Spleen (tissue), 11 donors: Measurements from ENCODE around the gene MICU2. TPM values are rescaled to one million over a fixed set of nuclear protein-coding genes. Genes with fewer than 3 reads are reported as not detected.

Experiments
- DNase-seq: peaks from one replicate; pipeline ENCODE4 v3.0.0-alpha.2; 2020
- H3K27ac ChIP-seq, 8 donors: fragments of 200-600 bp; sonication (generic) in 7 of 8; 1 replicate in 4 of 8; 2 replicates in 4 of 8; pipeline versions ENCODE4 v1.5.0 to v1.8.0; 2016 to 2021; ENCODE audit warnings: inconsistent platforms in 4 of 8, mild to moderate bottlenecking in 4 of 8, moderate library complexity in 1 of 8
- H3K27me3 ChIP-seq, 7 donors: fragments of 200-600 bp; sonication (generic) in 6 of 7; replicated peaks in 1 of 7; 1 replicate in 4 of 7; 2 replicates in 3 of 7; pipeline versions ENCODE4 v1.5.0 to v1.8.0; 2016 to 2021; ENCODE audit warnings: inconsistent platforms in 3 of 7, mild to moderate bottlenecking in 1 of 7
- H3K36me3 ChIP-seq, 6 donors: fragments of 200-600 bp; sonication (generic) in 5 of 6; 1 replicate in 4 of 6; 2 replicates in 2 of 6; pipeline versions ENCODE4 v1.5.0 to v1.8.0; 2016 to 2021; ENCODE audit warnings: inconsistent platforms in 2 of 6
- H3K4me1 ChIP-seq, 6 donors: fragments of 200-600 bp; sonication (generic) in 5 of 6; 1 replicate in 3 of 6; 2 replicates in 3 of 6; pipeline versions ENCODE4 v1.5.0 to v1.8.0; 2016 to 2021; ENCODE audit warnings: inconsistent platforms in 3 of 6
- H3K4me3 ChIP-seq, 8 donors: fragments of 200-600 bp; sonication (generic) in 7 of 8; 1 replicate in 4 of 8; 2 replicates in 4 of 8; pipeline versions ENCODE4 v1.5.0 to v1.8.0; 2016 to 2021; ENCODE audit warnings: inconsistent platforms in 4 of 8, mild to moderate bottlenecking in 4 of 8, moderate library complexity in 2 of 8
- H3K9me3 ChIP-seq, 8 donors: fragments of 200-600 bp; sonication (generic) in 7 of 8; 1 replicate in 4 of 8; 2 replicates in 4 of 8; pipeline versions ENCODE4 v1.5.0 to v1.8.0; 2016 to 2021; ENCODE audit warnings: inconsistent platforms in 4 of 8
- CTCF ChIP-seq, 11 experiments: fragments of 200-600 bp in 7 of 11; fragments of 450-650 bp in 4 of 11; sonication (generic) in 4 of 11; IDR thresholded peaks in 8 of 11; conservative IDR thresholded peaks in 3 of 11; 1 replicate in 7 of 11; 2 replicates in 4 of 11; pipeline versions ENCODE4 v1.4.0 to v1.8.0; 2016 to 2021; ENCODE audit warnings: antibody characterized with exemption in 11 of 11, inconsistent platforms in 4 of 11, mild to moderate bottlenecking in 1 of 11
- POLR2A ChIP-seq, 3 donors: fragments of 450-650 bp; IDR thresholded peaks; one replicate each; pipeline ENCODE4 v1.5.1; 2017; ENCODE audit warnings: antibody characterized with exemption in 3 of 3, mild to moderate bottlenecking in 1 of 3
- POLR2AphosphoS5 ChIP-seq, 3 donors: sonication (generic); formaldehyde crosslinking; IDR thresholded peaks; one replicate each; pipeline ENCODE4 v1.5.1; 2017; ENCODE audit warnings: antibody characterized with exemption in 3 of 3
- WGBS, 5 donors: extraction: QIAGEN DNeasy Blood & Tissue Kit in 3 of 5; methylation state at CpG; one replicate each; pipeline versions ENCODE4 v1.1.5 to v1.1.7; 2013 to 2018; 5-methylcytosine and 5-hydroxymethylcytosine counted together
- intact Hi-C: fragments of 100-400 bp; cut with DNase I; formaldehyde crosslinking; loops from one replicate; pipeline ENCODE4 v1.15.0; 2023; ENCODE audit warnings: low total_unique reads
- polyA plus RNA-seq, 3 donors: library from polyadenylated mRNA; stranded (reverse); fragments of 200-250 nt; gene quantifications; one replicate each; pipeline ENCODE4 v1.2.1, GENCODE V29; 2013
- total RNA-seq, 7 donors: library from RNA; depleted of rRNA in 3 of 7; stranded (reverse); fragments of >200 nt in 3 of 7; fragmentation: NEBNext Ultra II Directional in 4 of 7; extraction: Animal tissue kit (Norgen Biotek cat#: 25700) in 4 of 7; gene quantifications; one replicate each; pipeline versions ENCODE4 v1.1.0 to v1.2.1, GENCODE V29; 2016 to 2021
- donor health status: healthy with polysubstance abuse.
- donor health status: DM: no; HTN: no; CAD: no; lungs with moderate emphysema.
- donor health status: DM: no; HTN: no; CAD: no.
- donor health status: Bipolar disorder and iron deficiency.
- donor health status: healthy.
- donor health status: DM: no; HTN: no; CAD: no.
- donor health status: DM: yes; HTN: yes; CAD: no.

MICU2 gene
- total and polyA plus RNA-seq, 10 donors = 28.9 to 84.5 (median 39.6) TPM

- WGBS, 5 donors = 0 to 1% (median 0%) methylated on average over 16 of the region's 16 CpGs
- intact Hi-C loops = no loop called here
- Histone ChIP-seq H3K4me1 (peaks cover 9 to 57% (median 35%) of the 10 kb centered on the region in 6 donors), H3K9me3 (peaks cover 0 to 2% (median 0%) of the 10 kb centered on the region in 8 donors), H3K27ac (peak overlapping the region; percentile 94 to 99 (median 97)), H3K4me3 (peak overlapping the region; percentile 66 to 99 (median 95)), H3K36me3 (no peaks in the 10 kb centered on the region), H3K27me3 (no peaks in the 10 kb centered on the region)
- peak; percentile 88 for DNase-seq
- TF ChIP-seq CTCF (IDR thresholded peaks at IDR 0.05 in 8 of 11, conservative IDR thresholded peaks at IDR 0.05 in 3 of 11) (no peak), POLR2AphosphoS5 (IDR thresholded peaks at IDR 0.05) (no peak), POLR2A (IDR thresholded peaks at IDR 0.05) (no peak)
These were observed 145.5 kb downstream of the MICU2 start for GRCh38 chr13:21458451-21458812.

GRCh38 chr13:21453387-21454081 lies 150.4 kb downstream of the MICU2 start:
- WGBS, 5 donors = 81 to 95% (median 87%) methylated on average over 6 of the region's 6 CpGs
- Histone ChIP-seq H3K27me3 (no peaks in the 10 kb centered on the region), H3K4me1 (peaks cover 9 to 91% (median 38%) of the 10 kb centered on the region in 6 donors), H3K36me3 (no peaks in the 10 kb centered on the region), H3K4me3 (no peak overlapping the region), H3K27ac (peak overlapping the region in 3 of 8 donors; percentile 24 to 66 (median 53)), H3K9me3 (peaks cover 0 to 11% (median 6%) of the 10 kb centered on the region in 8 donors)
- no peak for TF ChIP-seq POLR2AphosphoS5 (IDR thresholded peaks at IDR 0.05)
- no peak for TF ChIP-seq POLR2A (IDR thresholded peaks at IDR 0.05)
- TF ChIP-seq CTCF (IDR thresholded peaks at IDR 0.05 in 8 of 11, conservative IDR thresholded peaks at IDR 0.05 in 3 of 11) = no peak
- DNase-seq = no peak
- intact Hi-C loops = no loop called here

- TF ChIP-seq POLR2AphosphoS5 (IDR thresholded peaks at IDR 0.05) (no peak), POLR2A (IDR thresholded peaks at IDR 0.05) (no peak), CTCF (IDR thresholded peaks at IDR 0.05 in 8 of 11, conservative IDR thresholded peaks at IDR 0.05 in 3 of 11) (no peak)
- H3K27me3 ChIP-seq = no peaks in the 10 kb centered on the region
- WGBS, 5 donors = 46 to 87% (median 68%) methylated on average over 3 of the region's 3 CpGs
- no peak overlapping the region for H3K4me3 ChIP-seq
- H3K36me3 ChIP-seq = no peaks in the 10 kb centered on the region
- H3K9me3 ChIP-seq = peaks cover 0 to 11% (median 6%) of the 10 kb centered on the region in 8 donors
- H3K4me1 ChIP-seq = peaks cover 0 to 78% (median 20%) of the 10 kb centered on the region in 6 donors
- no peak for DNase-seq
- intact Hi-C loops = no loop called here
- peak overlapping the region in 2 of 8 donors; percentile 50 to 54 for H3K27ac ChIP-seq
These were observed 153.0 kb downstream of the MICU2 start for GRCh38 chr13:21450936-21451335.

- Histone ChIP-seq H3K36me3 (no peaks in the 10 kb centered on the region), H3K4me1 (peaks cover 0 to 74% (median 15%) of the 10 kb centered on the region in 6 donors), H3K4me3 (no peak overlapping the region), H3K27me3 (no peaks in the 10 kb centered on the region), H3K27ac (peak overlapping the region in 2 of 8 donors; percentile 26 to 28), H3K9me3 (no peaks in the 10 kb centered on the region)
- 86 to 95% (median 87%) methylated on average over 2 of the region's 2 CpGs for WGBS, 5 donors
- no peak for DNase-seq
- no peak for TF ChIP-seq POLR2AphosphoS5 (IDR thresholded peaks at IDR 0.05)
- TF ChIP-seq POLR2A (IDR thresholded peaks at IDR 0.05) = no peak
- no peak for TF ChIP-seq CTCF (IDR thresholded peaks at IDR 0.05 in 8 of 11, conservative IDR thresholded peaks at IDR 0.05 in 3 of 11)
- intact Hi-C loops = no loop called here
These were observed 157.3 kb downstream of the MICU2 start for GRCh38 chr13:21446656-21447055.
